Stimulated activated CD8-positive, alpha-beta memory T cell treated with anti-CD3 and anti-CD28 coated beads, Interleukin-4, amount 100 ng/mL, for 48 hours (primary cell): Measurements from ENCODE around the gene GPR22.

Source experiments
- DNase-seq: peaks from one replicate; pipeline ENCODE4 v3.0.0-alpha.2; 2020

The GPR22 gene

DNA sequence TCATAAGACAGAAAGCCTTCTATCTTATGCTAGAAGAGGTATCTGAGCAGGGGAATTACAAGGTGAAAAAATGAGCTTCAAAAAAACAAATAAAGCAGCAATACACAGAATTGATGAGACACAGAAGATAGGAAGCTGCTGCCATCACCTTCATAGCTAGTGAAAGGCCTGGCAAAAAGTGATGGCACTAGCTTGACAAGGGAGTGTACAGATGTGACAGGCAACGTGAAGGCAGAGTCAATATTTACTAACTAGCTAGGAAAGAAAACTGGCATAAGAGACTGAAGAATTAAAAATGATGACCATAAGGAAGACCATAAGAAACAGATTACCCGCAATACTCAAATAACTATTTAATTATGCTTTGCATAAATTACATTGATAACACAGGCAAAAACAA, 9.4 kb downstream of the GPR22 start:
- DNase-seq, result no peak

GRCh38 chr7:107480932-107481331, 11.1 kb downstream of the GPR22 start:
- DNase-seq, result no peak

DNA sequence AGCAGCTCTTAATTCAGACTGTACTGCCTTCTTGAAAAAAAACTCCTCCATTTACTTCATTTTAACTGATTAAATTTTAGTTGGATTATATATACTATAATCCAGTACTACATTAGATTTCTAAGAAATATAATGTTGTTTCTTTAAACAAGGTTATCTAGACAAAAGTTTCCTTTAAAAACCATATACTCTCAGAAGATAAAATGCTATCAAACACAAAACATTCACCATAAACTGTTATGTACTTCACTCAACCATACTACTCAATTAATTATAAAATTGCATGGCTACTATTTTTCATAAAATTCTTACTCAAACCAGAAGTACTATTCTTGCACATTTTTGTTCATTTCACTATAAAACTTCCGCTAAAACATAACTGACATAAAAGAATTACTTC, 12.7 kb downstream of the GPR22 start:
- DNase-seq, result no peak

DNA sequence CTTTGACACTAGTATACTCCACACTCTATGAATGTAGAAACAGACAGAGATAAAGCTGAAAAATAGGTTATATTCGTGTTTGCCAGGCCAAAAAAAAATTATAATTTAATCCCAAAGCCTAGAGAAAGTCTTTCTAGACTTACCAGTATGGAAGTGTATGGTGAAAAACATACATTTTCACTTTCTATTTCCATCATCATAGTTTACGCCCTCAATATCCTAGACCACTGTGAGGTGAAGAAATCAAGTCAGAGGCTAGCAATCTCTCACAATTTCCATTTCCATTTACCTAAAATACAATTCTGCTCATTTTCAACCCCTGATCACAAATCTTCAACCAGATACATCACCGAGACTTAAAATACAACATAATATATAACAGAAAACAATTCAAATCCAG, 16.2 kb downstream of the GPR22 start:
- no peak for DNase-seq

DNA sequence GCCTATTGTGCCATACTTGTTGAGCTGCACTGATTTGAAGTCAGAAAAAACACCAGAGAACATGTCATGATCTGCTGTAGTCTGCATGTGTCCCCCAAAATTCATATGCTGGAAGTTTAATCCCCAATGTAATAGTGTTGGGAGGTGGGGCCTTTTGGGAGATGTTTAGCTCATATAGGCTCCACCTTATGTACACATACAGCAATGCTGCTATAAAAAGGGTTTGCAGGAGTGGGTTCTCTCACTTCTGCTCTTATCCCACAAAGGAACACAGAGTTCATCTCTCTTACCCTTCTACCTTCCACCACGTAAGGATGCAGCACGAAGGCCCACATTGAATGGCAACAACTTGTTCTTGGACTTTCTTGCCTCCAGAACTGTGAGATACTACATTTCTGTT, 23.0 kb downstream of the GPR22 start:
- no peak for DNase-seq

- DNase-seq, result no peak
Measured at GRCh38 chr7:107494315-107494751, 24.5 kb downstream of the GPR22 start.

- no peak for DNase-seq
Measured at GRCh38 chr7:107494884-107495283, 25.0 kb downstream of the GPR22 start.

GRCh38 chr7:107495516-107495915, 25.7 kb downstream of the GPR22 start:
- no peak for DNase-seq

DNA sequence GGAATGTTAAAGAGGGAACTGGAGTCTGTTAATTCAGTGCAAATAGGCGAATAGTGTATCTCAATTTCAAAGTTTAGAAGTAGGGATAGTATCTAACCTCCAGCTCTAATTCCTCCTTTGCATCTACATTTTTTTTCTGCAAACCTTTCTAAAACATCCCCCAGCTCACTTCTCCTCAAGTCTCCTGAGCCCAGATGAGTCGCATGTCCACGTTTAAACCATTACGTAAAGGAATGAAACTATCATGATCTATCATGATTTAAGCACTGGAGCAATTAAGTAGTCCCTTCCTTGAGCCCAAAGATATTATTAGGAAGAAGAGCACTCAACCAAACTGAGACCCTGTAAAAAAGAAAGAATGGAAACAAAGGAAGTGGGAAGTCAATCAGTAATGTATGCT, 29.9 kb downstream of the GPR22 start:
- no peak for DNase-seq

- no peak for DNase-seq
Measured at GRCh38 chr7:107501593-107501992, 31.7 kb downstream of the GPR22 start.

DNA sequence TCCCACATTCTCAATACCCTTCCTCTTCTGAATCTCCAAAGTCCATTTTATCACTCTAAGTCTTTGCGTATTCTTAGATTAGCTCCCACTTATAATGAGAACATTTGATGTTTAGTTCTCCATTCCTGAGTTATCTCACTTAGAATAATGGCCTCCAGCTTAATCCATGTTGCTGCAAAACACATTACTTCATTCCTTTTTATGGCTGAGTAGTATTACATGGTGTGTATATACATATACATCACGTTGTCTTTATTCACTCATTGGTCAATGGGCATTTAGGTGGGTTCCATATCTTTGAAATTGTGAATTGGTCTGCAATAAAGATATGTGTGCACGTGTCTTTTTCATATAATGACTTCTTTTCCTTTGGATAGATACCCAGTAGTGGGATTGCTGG, 32.3 kb downstream of the GPR22 start:
- no peak for DNase-seq

GRCh38 chr7:107502797-107503196, 32.9 kb downstream of the GPR22 start:
- DNase-seq, result no peak

GRCh38 chr7:107503687-107504086, 33.8 kb downstream of the GPR22 start:
- DNase-seq, result no peak

DNA sequence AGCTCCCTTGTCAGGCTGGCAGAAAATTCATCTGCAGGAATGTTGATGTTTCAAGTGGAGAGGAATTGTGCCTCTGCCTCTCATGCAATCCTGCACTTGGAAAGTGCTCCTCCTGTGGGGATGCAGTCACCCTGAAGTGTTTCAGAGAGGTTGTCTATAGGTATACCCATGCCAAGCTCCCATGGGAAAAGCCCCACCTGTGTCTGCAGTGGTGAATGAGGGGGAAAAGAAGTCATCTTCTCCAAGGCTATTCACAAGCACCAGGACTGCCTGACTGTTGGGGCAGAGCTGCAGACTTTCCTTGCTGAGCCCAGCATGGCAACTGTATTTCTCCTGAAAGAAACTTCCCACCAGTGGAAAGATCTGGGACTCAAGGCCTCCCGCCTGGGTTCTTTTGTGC, 35.5 kb downstream of the GPR22 start:
- DNase-seq, result no peak

- DNase-seq, result no peak
Measured at GRCh38 chr7:107505997-107506673, 36.3 kb downstream of the GPR22 start.

DNA sequence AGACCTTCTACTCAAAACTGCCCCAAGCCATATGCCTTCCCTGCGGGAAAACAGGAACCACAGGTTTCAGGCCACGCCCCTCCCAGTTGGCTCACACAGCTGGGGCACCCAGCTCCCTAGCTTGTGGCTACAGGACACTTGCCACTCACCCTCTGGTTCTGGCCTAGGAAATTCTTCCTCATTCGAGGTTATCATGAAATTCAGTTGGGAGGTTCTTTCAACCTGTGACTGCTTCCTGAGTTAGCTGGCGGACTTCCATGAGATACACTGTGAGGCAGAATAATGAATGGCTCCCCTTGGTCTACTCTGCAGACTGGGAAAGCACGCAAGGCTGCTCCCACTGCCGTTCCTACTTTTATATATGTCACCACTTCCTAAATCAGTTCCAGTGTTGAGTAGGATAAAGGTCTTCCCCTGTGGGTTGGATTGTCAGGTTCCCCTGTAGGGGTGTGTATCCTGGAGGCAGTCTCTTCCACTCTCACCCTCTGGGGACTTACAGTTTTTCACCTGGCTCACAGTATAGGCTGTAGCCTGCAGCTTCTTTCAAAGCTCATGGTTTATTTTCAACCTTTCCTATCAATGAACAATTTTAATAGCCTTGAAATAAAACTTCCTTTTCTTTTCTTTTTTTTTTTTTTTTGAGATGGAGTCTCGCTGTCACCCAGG, 37.0 kb downstream of the GPR22 start:
- DNase-seq, result no peak
